RWPE2 (cell line): Measurements from ENCODE around the gene CSMD2.
"Not testable (repeated sequence)": the region's sequence is repeated elsewhere in the genome, so short reads cannot be mapped to it uniquely, and the experiment has no call there.

Experiments
- ATAC-seq: fragments of 200-7000 bp; cut with Tn5 transposase; 3 replicates; pipeline ENCODE4 v1.9.1; 2021; ENCODE audit warnings: low read depth
- DNase-seq: peaks from one replicate; pipeline ENCODE4 v3.0.0-alpha.2; 2020; ENCODE audit warnings: low spot score
- H3K27ac ChIP-seq: fragments of 450-650 bp; 2 replicates; pipeline ENCODE4 v1.5.1; 2017; ENCODE audit warnings: mild to moderate bottlenecking; ENCODE audit not compliant: poor library complexity, severe bottlenecking
- H3K27me3 ChIP-seq: fragments of 250-450 bp; sonication (Bioruptor Pico); 2 replicates; pipeline ENCODE4 v1.5.1; 2021; ENCODE audit warnings: mild to moderate bottlenecking, moderate library complexity; ENCODE audit not compliant: insufficient read depth, poor library complexity, severe bottlenecking
- H3K36me3 ChIP-seq: fragments of 250-450 bp; sonication (Bioruptor Pico); 2 replicates; pipeline ENCODE4 v1.5.1; 2020; ENCODE audit warnings: low read depth, mild to moderate bottlenecking, moderate library complexity
- H3K4me1 ChIP-seq: fragments of 250-450 bp; sonication (Bioruptor Pico); 2 replicates; pipeline ENCODE4 v1.5.1; 2021; ENCODE audit warnings: mild to moderate bottlenecking, moderate library complexity; ENCODE audit not compliant: insufficient read depth, poor library complexity, severe bottlenecking
- H3K4me3 ChIP-seq: fragments of 250-450 bp; sonication (Bioruptor Pico); 2 replicates; pipeline ENCODE4 v1.5.1; 2021; ENCODE audit warnings: mild to moderate bottlenecking, moderate library complexity; ENCODE audit not compliant: severe bottlenecking
- H3K9me3 ChIP-seq: fragments of 250-450 bp; sonication (Bioruptor Pico); 2 replicates; pipeline ENCODE4 v1.5.1; 2021; ENCODE audit warnings: mild to moderate bottlenecking, moderate library complexity; ENCODE audit not compliant: severe bottlenecking
- TF ChIP-seq, protein P1 (sequence below): fragments of 450-650 bp; IDR thresholded peaks from one replicate; pipeline ENCODE4 v1.5.1; 2017; ENCODE audit warnings: mild to moderate bottlenecking, moderate library complexity; ENCODE audit not compliant: poor library complexity, severe bottlenecking

The CSMD2 gene

DNA sequence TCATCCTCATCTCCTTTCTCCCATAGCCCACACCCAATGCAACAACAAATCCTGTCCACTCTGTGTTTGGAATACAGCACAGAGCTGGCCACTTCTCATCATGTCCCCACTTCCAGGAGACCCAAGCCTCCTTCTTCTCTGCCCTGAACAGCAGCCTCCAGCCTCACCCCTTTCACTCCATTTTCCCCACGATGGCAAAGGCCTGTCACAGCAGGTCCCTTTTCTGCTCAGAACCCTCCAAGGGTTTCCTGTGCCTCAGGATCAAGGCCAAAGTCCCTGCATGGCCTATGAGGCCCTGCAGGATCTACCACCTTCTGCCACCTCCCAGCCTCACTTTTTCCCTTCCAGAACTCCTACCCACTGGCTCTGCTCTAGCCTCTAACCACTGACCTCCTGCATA, 78.5 kb downstream of the CSMD2 start:
- Histone ChIP-seq H3K27ac (no peak overlapping the region), H3K4me1 (no peaks in the 10 kb centered on the region), H3K36me3 (no peaks in the 10 kb centered on the region), H3K9me3 (no peaks in the 10 kb centered on the region), H3K27me3 (no peaks in the 10 kb centered on the region), H3K4me3 (no peak overlapping the region)
- TF ChIP-seq, protein P1, sequence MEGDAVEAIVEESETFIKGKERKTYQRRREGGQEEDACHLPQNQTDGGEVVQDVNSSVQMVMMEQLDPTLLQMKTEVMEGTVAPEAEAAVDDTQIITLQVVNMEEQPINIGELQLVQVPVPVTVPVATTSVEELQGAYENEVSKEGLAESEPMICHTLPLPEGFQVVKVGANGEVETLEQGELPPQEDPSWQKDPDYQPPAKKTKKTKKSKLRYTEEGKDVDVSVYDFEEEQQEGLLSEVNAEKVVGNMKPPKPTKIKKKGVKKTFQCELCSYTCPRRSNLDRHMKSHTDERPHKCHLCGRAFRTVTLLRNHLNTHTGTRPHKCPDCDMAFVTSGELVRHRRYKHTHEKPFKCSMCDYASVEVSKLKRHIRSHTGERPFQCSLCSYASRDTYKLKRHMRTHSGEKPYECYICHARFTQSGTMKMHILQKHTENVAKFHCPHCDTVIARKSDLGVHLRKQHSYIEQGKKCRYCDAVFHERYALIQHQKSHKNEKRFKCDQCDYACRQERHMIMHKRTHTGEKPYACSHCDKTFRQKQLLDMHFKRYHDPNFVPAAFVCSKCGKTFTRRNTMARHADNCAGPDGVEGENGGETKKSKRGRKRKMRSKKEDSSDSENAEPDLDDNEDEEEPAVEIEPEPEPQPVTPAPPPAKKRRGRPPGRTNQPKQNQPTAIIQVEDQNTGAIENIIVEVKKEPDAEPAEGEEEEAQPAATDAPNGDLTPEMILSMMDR: no peak
- no peak for ATAC-seq
- no peak for DNase-seq

DNA sequence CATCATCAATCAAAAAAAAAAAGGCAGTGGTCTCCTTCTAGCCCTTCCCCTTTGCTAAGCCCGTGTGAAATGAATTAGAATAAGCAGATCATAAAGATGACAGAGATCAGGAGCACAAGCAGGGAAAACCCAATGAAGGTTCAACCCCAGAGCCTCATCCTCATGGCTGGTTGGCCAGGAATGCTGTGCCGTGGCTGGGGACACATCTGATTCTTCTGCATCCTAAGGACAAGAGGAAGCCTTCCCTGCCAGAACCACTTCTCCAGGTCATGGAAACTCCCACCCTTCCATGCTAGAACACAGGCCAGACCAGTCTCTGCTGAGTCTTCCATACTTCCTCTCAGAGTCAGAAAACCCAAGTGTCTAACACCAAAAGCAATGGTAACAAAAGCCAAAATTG, 81.1 kb downstream of the CSMD2 start:
- H3K4me1 ChIP-seq: no peaks in the 10 kb centered on the region
- H3K36me3 ChIP-seq: no peaks in the 10 kb centered on the region
- DNase-seq (no peak), ATAC-seq (no peak)
- H3K27me3 ChIP-seq: no peaks in the 10 kb centered on the region
- H3K9me3 ChIP-seq: peaks cover 4% of the 10 kb centered on the region
- H3K27ac ChIP-seq: no peak overlapping the region
- TF ChIP-seq, protein P1: no peak
- no peak overlapping the region for H3K4me3 ChIP-seq

DNA sequence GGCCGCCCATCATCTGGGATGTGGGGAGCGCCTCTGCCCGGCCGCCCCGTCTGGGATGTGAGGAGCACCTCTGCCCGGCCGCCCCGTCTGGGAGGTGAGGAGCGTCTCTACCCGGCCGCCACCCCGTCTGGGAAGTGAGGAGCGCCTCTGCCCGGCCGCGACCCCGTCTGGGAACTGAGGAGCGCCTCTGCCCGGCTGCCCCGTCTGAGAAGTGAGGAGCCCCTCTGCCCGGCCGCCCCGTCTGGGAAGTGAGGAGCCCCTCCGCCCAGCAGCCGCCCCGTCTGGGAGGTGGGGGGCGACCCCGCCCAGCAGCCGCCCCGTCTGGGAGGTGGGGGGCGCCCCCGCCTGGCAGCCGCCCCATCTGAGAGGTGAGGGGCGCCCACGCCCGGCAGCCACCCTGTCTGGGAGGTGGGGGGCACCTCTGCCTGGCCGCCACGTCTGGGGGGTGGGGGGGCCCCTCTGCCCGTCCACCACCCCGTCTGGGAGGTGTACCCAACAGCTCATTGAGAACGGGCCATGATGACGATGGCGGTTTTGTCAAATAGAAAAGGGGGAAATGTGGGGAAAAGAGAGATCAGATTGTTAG, 82.9 kb downstream of the CSMD2 start:
- DNase-seq, H3K36me3 ChIP-seq, H3K4me3 ChIP-seq, H3K27ac ChIP-seq, H3K4me1 ChIP-seq, H3K27me3 ChIP-seq, H3K9me3 ChIP-seq, ATAC-seq: not testable (repeated sequence)

DNA sequence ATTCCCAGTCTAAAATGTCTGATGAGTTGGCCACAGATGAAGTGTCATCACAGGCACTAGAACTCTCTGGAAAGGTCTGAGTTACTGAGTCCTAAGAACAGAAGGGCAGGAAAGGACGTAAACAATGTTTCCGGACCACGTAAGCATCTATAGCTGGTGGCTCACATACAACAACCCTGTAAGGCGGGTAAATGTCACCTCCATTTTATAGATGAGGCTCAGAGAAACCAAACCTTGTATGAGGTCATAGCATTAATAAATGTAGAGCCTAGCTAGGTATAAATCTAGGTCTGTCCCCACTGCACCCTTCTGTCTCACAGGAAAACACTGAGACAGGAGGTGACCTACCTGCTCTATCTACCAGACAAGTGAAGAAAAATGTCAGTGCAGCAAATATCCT, 86.6 kb downstream of the CSMD2 start:
- H3K4me3 ChIP-seq: no peak overlapping the region
- TF ChIP-seq, protein P1: no peak
- ATAC-seq: no peak
- H3K27me3 ChIP-seq: no peaks in the 10 kb centered on the region
- H3K36me3 ChIP-seq: no peaks in the 10 kb centered on the region
- no peak for DNase-seq
- H3K4me1 ChIP-seq: no peaks in the 10 kb centered on the region
- H3K27ac ChIP-seq: no peak overlapping the region
- peaks cover 4% of the 10 kb centered on the region for H3K9me3 ChIP-seq

DNA sequence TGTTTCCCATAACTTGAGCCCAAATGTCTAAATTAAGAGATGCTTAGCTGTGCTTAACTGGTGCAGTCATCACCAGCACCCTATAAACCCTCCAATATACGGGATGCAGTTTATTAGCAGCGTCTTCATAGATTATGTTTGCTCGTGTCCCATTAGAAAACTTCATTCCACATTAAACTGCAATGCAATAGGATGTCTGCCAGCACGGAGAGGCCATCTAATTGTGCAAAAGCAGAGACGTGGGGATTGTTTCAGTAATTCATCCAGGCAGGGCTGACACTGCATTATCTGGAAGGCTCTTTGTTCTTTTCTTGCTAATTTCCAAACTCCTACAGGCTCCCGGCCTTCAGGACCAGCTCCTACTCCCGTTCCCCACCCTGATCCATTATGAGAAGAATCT, 89.5 kb downstream of the CSMD2 start:
- ATAC-seq (no peak), DNase-seq (no peak)
- no peaks in the 10 kb centered on the region for H3K36me3 ChIP-seq
- H3K27ac ChIP-seq: no peak overlapping the region
- TF ChIP-seq, protein P1: no peak
- H3K4me1 ChIP-seq: no peaks in the 10 kb centered on the region
- H3K27me3 ChIP-seq: no peaks in the 10 kb centered on the region
- peaks cover 4% of the 10 kb centered on the region for H3K9me3 ChIP-seq
- no peak overlapping the region for H3K4me3 ChIP-seq
